Stimulated activated CD4-positive, alpha-beta T cell treated with anti-CD3 and anti-CD28 coated beads, Interleukin-4, amount 100 ng/mL, for 4 hours (primary cell): ENCODE results near the gene RGS1.

Experiments used
- DNase-seq, 2 experiments: peaks; one replicate each; pipeline ENCODE4 v3.0.0-alpha.2; 2020

The RGS1 gene

DNA sequence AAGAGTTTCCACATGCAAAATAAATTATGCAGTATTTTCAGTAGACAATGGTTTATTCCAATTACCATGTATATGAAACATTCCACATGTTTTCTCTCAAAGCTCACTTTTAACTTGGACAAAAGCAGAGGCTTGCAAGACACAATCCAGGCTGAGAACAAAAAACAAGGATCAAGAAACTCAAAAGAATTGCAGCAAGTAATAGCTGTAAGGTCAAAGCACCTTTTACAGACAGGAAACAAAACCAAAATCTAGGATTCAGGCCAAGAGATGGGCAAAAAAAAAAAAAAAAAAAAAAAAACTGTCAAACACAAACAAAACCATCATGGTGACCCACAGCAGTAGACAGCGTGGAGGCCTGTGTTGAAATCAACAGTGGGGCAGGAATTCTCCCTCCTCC lies 9.3 kb downstream of the RGS1 start:
- no peak for DNase-seq

GRCh38 chr1:192587386-192588266 lies 12.1 kb downstream of the RGS1 start:
- DNase-seq: no peak

DNA sequence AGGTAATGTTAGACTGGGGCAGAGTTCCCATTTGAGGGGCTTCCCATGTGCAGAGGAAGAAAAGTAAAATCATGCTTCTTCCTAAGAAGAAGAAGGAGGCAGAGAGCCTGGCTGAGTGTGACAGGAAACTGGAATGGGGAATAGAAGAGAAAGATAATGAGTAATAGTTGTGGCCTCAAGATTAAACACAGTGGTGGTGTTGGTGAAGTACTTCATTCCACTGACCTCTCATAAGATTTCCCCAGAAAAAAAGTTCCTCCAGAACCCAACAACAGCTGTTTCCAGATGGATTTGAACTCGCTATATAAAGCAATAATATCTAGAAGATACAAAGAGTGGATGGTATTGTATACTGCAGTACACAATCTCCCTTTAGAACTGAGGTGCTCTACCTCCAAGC lies 13.0 kb downstream of the RGS1 start:
- DNase-seq: no peak

GRCh38 chr1:192589813-192590212 lies 14.2 kb downstream of the RGS1 start:
- DNase-seq: no peak

DNA sequence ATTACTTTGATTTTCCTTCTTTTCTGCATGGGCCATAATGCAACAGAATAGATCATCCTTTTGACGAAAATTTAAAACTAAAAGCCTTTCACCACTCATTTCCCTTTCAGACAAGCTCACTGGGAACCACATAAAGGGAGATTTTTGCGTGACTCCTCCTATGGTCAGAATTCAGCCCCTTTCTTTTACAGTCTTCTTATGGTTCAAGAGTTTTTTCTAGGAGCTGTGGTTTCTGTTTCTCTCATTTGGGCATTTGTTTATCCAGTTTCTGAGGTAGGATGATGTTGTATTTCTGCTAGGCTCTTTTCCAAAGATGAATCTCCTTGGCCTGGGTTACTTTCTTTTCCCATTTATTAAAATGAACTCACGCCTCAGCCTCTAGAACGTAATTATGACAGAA lies 16.9 kb downstream of the RGS1 start:
- DNase-seq: no peak

DNA sequence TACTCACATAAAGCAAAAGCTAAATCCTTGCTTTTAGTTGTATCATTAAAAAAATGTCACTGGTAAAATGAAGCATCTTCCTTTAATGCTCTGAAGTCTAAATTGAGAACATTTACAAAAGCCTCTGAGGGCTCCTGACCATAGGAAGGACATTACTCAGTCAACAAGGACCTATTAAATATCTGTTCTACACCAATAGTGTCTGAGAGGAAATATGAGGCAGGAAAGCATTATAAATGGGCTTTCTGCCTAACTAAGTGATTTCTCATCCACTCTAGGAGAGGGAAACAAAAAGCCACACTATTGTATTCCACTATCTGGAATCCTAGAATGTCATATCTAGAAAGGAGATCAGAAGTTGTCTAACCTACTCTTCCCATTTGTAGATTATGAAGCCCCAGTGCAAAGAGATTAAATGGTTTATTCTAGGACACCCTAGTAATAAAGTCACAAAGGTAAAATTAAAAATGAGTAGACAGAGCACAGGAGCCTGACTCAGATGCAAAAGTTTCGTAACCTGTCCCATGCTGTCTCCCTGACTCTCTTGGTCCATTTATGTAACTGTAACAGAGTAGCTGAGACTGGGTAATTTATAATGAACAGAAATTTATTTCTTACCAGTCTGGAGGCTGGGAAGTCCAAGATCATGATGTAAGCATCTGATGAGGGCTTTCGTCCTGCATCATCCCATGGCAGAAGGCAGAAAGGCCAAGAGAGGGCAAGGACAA lies 17.6 kb downstream of the RGS1 start:
- no peak for DNase-seq

- no peak for DNase-seq
These were observed 19.7 kb downstream of the RGS1 start for GRCh38 chr1:192595299-192595698.

- DNase-seq: no peak
These were observed 23.0 kb downstream of the RGS1 start for GRCh38 chr1:192598589-192598988.

- DNase-seq: no peak
These were observed 24.7 kb downstream of the RGS1 start for GRCh38 chr1:192600275-192600674.

DNA sequence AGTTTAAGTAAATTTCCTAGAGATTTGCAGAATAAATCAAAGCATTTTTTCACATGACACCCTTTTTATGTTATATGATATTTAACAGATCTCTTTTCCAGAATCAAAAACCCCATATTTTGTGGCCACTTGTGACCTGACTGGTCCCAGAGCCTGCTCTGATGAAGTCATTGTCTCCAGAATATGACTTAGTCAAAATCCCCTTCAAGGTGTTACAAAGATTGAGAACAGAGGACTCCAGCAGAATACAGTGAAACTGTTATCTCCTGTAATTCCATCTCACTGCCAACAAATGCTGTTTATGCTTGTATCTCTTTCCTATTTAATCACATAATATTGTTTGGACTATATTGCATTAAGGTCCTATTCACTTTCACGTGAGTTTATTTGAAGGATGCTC lies 25.6 kb downstream of the RGS1 start:
- no peak for DNase-seq

DNA sequence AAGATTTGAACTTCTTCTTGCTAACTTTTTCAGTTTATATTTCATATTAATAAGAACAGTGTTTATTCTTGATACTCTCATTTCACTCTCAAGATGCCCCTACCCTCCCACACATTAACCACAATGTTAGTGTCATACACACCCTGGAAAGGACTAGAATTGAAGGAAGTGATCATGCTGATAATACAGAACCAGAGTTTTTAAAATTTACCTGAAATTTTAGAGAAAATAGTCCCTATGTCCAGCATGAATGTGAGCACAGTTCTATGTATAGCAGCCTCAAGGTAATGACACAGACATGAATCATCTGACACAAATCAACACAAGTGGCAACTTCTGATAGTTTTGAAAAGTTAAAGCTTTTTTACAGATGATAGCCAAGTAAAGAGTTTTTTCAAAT lies 26.0 kb downstream of the RGS1 start:
- no peak for DNase-seq

DNA sequence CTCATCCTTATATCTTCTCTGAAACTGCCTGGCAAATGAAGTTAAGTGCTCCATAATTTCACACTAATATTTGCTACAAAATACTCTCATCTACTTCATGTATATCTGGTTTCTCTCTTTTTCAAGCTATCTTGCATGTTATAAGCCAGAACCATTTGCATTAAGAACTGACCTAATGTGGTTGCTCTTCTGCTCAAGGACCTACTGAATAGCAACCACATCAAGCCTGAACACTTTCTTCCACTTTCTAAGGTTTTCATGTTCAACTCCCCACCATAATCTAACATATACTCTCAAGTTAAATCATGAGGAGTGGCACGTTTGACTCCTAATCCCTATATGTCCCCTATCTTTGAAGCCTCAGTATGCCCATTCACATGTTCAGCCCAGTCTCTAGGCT lies 27.2 kb downstream of the RGS1 start:
- no peak for DNase-seq

DNA sequence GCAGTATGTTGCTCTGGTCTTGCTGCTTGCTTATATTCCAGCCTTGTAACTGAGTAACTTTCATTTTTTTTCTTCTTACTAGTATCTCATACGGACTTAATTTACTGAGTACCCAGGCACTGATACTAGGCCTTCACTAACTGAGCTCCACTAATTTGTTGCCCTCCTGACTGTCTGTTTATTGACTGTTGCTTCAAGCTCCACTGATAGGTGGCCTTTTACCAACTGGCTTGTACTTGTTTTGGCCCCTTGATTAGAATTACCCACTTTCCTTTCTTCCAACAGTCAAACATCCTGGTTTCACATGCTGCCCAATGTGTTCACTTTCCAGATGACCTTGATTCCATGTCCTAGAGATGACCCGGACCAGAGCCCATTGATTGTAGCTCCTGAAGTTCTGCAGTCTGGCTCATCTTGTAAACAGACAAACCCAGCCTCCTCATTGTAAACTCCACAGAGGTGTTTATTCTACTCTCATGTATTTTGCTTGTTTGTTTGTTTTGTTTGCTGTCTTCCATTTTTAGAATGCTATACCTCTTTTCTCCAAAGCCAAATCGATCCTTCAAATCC lies 27.7 kb downstream of the RGS1 start:
- no peak for DNase-seq

GRCh38 chr1:192604979-192605620 lies 29.5 kb downstream of the RGS1 start:
- no peak for DNase-seq

DNA sequence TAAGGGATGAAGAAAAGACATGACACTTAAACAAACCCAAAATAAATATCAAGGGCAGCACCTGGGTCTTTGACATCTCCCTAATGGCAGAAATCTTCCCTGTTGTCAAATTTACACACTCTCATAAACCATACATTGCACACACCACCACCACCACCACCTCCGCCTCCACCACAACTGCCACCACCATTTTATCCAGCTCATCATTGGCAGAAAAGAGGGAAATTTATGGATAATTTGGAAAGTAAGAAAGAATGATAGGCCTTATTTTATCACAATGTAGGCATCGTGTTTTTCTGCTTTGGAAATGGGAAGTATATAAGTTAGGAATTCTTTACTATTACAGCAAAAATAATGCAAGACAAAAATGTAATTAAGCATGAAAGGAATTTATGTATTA lies 33.1 kb downstream of the RGS1 start:
- DNase-seq: no peak

- peak; percentile 14 to 53 for DNase-seq
These were observed 33.8 kb downstream of the RGS1 start for GRCh38 chr1:192609110-192610079.

DNA sequence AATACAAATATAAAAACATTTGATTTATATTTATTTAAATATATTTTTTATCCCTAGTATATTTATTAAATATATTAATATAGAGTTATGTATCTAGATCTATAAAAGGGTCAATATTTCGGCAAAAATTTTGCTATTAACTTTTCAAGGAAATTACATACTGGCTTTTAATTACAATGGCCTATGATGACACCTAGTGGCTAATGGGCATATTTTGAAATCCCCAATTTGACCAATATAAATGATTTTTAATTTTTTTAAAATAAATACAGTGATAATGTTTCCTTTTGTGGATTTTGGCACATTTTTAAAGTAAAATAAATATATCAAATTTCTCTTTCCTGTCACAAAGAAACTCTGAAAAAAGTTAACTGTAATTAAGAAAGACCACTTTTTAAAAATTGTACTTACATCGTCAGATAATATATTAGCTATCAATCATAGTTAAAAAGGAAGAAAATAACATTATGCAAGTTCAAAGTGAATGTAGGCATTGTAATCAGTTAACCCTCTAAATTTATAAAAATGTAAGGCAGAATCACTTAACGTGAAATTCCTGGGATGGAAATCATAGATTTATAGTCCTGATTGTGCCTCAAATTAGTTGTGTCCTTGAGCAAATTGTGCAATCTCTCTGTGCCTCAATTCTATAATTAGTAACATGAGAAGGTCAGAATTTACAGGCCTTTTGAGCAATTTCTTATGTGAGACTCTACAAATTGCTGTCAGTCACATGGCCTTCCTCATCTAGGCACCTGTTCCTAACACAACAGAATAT lies 34.7 kb downstream of the RGS1 start:
- DNase-seq: no peak

DNA sequence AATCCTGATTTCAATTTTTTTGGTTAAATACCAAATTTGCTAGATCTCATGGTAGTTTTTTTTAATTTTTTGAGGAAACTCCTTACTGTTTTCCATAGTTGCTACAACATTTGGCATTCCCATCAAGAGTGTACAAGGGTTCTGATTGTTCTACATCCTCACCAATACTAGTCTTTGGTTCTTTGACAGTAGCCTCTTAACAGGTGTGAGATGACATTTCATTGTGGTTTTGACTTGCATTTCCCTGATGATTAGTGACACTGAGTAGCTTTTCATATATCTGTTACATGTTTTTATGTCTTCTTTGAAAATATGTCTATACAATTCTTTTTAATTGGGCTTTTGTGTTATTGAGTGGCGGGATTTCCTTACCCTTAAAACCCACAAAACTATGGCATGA lies 39.5 kb downstream of the RGS1 start:
- no peak for DNase-seq

- no peak for DNase-seq
These were observed 44.6 kb downstream of the RGS1 start for GRCh38 chr1:192620071-192620635.

DNA sequence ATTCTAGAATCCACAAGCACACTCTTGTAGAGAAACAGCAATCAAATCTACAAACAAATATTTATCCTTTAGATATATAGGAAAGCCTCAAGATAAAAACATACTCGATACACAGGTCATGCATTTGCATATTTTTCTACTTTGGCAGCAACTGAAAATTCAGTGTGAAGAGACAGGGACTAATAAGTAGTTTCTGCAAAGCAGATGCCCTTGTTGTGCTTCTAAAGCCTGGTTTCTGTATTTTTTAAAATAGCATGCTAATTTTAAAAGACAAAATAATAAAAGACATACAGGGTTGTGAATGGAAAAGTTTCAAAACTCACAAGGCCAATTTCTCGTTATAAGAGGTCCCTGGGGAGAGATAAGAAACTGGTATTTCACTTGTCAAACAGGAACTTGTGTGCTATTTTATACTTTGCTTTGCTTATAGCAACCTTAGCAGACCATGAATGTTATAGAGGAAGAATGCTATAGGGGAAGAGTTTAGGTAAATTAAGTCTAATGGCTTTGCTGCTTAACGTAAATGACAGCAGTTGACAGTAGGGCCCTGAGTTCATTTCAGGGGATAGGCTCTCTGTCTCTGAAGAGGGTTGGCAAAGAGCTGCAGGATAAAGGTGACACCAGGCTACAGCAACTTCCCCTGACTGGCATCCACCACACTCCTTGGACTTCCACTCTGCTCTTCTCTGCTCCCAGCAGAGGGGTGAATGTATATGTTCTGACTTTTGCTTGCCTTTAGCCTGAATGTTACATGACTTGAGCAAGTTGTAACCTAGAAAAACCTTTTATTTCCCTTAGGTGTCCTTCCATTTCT lies 51.0 kb downstream of the RGS1 start:
- no peak for DNase-seq
